ENCODE measurements around the gene EIF3L. TPM values are rescaled to one million over a fixed set of nuclear protein-coding genes. Genes with fewer than 3 reads are reported as not detected.
A peak's percentile ranks its signal among the peaks of the same experiment; 100 is the strongest.

The EIF3L gene
- total RNA-seq, 1 donor from 2014 or later = 606 TPM

DNA sequence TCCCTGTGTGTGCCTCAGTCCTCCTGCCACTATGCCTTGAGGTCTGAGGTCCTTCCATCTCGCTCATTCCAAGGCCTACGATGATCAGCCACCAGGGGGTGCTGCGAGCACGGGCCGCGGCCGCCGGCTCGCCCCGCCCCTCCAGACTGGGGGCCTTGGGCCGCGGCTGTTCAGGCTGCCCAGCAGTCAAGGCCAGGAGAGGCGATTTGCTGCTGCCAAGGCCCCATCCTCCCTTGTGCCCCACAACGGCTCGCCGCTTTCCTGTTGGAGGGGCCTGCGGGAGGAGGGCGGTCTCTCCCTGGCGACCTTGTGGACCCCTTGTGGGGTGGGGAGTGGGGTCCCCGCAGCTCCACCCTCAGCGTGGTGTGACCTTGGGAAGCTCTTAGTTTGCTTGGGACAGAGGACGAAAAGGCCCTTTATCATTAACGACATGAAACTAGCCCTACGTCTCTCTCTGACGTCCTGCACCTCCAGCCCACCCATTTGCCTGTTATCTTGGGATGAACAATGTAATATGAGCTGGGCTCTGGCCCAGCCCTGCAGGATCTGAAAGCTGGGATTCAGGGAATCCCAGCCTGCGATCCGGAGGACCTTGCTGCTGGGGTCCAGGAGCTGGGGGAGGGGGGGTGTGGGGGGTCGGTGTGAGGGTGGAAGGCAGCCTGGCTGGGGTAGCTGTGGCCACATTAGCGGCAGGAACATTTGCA lies 31.4 kb upstream of the EIF3L start:
- DNase-seq = peak; percentile 90

GRCh38 chr22:37818409-37819104 lies 30.7 kb upstream of the EIF3L start:
- peak; percentile 79 for DNase-seq

DNA sequence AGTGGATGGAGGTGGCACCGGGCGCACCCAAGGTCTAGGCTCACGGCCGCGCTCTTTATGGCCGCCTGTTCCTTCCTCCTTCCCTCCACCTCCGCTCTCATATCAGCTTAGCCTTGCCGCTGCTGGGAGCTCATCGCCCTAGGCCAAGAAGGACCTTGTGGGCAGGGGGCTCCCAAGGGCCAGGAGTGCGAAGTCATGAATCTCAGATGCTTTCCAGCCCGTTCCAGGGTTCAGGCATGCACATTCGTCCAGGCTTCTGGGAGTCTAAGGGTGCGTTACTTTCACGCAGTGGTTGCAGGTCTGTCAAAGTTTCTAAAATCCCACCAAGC lies 30.1 kb upstream of the EIF3L start:
- no peak for DNase-seq

- no peak for DNase-seq
Observed at GRCh38 chr22:37820350-37820749, 28.9 kb upstream of the EIF3L start.

DNA sequence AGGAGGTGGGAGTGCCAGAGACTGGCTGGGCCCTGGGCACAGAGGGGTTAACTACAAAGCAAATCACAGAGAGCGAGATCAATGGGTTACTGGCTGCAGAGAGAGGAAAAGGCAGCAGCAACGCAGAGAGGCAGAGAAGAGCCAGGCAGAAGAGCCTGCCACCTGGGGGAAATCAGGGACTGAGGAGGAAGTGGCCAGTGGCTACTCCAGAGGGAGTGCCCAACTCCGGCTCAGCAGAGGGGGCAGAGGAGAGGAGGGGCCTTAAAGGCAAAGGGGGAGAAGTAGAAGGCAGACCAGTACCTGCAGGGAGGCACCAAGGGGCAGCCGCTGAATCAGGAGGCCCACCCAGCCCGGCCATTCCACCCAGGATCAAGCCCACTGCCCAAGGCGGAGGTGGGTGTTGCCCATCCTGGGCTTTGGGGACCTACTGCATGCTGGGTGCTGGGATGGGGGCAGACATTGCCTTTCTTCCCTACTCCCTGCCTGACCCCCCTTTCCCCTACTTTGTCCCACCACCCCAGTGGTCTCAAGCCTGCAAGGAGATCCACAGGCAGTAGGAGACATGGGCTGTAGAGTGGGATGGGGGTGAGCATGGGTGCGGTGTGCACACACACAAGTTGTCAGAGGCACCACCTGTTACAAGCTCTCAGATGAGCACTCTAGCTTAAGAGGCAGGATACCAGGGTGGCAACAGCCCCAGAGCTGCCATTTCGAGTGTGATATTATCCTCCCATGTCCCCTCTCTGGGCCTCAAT lies 27.0 kb upstream of the EIF3L start:
- DNase-seq = no peak

GRCh38 chr22:37823134-37823985 lies 25.9 kb upstream of the EIF3L start, which contains the start of gene GALR3:
Gene GALR3, plus strand, starts transcription at chr22:37823382. Its CDS starts 25 bp downstream, at chr22:37823407.
- no peak for DNase-seq

DNA sequence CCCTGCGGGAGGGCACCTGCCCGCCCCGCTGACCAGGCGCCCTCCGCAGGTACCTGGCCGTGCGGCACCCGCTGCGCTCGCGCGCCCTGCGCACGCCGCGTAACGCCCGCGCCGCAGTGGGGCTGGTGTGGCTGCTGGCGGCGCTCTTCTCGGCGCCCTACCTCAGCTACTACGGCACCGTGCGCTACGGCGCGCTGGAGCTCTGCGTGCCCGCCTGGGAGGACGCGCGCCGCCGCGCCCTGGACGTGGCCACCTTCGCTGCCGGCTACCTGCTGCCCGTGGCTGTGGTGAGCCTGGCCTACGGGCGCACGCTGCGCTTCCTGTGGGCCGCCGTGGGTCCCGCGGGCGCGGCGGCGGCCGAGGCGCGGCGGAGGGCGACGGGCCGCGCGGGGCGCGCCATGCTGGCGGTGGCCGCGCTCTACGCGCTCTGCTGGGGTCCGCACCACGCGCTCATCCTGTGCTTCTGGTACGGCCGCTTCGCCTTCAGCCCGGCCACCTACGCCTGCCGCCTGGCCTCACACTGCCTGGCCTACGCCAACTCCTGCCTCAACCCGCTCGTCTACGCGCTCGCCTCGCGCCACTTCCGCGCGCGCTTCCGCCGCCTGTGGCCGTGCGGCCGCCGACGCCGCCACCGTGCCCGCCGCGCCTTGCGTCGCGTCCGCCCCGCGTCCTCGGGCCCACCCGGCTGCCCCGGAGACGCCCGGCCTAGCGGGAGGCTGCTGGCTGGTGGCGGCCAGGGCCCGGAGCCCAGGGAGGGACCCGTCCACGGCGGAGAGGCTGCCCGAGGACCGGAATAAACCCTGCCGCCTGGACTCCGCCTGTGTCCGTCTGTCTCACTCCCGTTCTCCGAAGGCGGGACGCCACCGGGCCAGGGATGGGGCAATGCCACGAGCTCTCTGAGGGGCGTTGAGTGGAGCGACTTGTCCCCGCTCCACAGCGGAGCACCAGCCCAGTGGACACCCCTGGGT lies 24.3 kb upstream of the EIF3L start:
- no peak for DNase-seq

- DNase-seq = peak; percentile 81
Observed at GRCh38 chr22:37827056-37827455, 22.2 kb upstream of the EIF3L start.

DNA sequence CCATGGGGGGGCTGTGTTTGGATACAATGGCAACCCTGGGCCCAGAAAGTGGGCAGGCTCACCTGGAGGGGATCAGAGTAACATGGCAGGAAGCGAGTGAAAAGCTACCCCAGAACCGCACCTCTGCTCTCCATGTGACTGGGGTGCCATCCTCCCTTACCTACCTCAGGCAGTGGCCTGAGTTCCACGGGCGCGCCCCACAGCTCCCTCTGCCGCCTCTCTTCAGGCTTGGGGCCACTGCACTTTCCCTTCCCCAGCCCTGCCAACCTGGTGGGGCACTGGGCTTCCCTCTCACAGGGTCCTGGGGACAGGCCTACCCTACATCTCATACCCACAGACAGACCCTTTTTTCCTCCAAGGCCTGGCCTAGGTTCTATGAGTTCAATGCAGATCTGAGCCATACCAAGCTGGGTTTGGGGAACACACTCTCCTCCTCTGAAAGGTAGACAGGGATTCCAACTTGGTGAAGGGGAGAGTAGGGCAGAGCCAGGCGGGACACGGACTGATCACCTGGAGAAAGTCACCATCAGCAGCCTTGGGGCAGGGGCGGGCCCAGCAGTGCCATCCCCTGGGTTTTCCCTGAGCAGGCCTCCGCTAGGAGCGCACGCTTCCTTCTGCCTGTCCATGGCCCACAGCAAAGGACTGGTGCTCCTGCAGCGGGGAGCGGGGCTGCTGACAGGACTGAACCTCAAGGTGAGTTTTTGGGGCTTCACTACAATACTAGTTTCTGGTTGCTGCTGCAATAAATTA lies 19.0 kb upstream of the EIF3L start:
- no peak for DNase-seq

- DNase-seq = no peak
Observed at GRCh38 chr22:37831472-37831871, 17.7 kb upstream of the EIF3L start.

- no peak for DNase-seq
Observed at GRCh38 chr22:37832022-37832857, 17.0 kb upstream of the EIF3L start.

GRCh38 chr22:37842015-37842793 lies 7.0 kb upstream of the EIF3L start:
- no peak for DNase-seq

- no peak for DNase-seq
Observed at GRCh38 chr22:37843741-37844089, 5.5 kb upstream of the EIF3L start.

DNA sequence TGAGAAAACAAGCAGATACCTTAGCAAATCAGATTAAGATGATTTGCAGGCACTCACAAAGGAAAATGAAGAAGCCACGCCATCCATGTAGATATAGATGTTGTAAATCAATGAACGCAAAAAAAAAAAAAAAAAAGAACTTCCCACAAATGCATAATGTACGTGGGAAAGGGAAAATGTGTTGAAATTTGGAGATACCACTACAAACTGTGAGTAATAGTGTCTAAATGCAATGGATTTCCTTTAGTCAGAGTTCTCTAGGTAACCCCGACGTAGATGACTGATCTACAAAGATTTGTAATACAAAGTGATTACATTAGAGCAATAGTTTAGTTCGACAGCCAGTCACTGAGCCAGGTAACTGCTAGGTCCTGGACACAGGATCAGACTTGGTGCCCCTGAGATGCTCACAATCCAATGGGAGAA lies 4.3 kb upstream of the EIF3L start:
- no peak for DNase-seq

- no peak for DNase-seq
Observed at GRCh38 chr22:37846433-37846832, 2.8 kb upstream of the EIF3L start.

DNA sequence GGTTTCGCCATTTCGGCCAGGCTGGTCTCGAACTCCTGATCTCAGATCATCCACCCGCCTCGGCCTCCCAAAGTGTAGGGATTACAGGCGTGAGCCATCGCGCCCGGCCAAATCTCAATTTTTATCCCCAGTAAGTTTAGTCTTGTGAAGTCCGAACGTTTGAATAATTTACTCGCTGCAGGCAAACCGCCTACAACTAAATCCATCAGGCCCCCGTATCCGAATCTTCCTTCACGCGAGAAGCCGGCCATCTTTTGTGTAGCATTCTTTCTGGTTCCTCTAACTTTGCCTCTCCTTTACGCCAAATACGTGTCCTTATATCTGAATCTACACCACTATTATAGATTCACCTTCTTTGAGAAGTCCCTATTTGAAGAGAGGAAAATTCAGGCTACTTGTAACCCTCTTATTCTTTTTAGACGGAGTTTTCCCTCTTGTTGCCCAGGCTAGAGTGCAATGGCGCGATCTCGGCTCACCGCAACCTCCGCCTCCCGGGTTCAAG lies 581 bp upstream of the EIF3L start:
- DNase-seq = peak; percentile 37

GRCh38 chr22:37850801-37851200 lies 1.6 kb downstream of the EIF3L start:
- no peak for DNase-seq

DNA sequence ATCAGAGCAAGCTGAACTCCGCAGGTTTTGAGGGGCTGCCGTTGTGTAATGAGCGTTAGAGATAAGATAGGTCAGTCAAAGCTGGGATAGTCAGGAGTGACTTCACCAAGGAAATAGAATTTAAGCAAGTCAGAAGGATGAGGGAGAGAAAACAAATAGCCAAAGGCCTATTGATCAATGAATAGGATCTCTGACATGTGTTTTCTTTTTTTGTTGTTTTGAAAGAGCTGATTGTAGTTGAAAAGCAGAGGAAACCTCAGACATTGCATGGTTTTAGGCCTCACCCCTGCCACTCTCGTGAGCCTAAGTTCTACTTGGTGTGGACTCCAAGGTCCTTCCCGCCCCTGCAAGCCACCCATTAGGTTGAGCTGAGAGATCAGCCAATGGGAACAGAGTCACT lies 3.2 kb downstream of the EIF3L start:
- DNase-seq = no peak
